ENCODE results near the gene STOML1.

DNA sequence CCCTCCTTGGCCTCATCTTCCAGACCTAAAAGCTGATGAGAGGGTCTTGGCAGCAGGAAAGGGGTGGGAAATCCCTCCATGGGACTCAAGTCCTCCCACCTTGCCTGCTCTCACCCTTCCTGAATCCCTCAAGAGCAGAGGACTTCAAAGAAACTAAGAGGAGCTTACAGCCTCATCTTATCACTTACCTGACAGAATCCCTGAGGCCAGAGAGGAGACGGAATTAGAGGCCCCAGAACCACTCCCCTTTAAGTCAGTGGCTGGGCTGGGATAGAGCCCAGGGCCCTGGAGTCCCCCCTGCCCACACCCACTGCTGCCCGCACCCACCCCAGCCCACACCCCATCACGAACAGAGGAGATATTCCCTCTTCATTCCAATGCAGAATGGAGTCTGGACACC lies 50.6 kb downstream of the STOML1 start:
- TF ChIP-seq, protein P1, sequence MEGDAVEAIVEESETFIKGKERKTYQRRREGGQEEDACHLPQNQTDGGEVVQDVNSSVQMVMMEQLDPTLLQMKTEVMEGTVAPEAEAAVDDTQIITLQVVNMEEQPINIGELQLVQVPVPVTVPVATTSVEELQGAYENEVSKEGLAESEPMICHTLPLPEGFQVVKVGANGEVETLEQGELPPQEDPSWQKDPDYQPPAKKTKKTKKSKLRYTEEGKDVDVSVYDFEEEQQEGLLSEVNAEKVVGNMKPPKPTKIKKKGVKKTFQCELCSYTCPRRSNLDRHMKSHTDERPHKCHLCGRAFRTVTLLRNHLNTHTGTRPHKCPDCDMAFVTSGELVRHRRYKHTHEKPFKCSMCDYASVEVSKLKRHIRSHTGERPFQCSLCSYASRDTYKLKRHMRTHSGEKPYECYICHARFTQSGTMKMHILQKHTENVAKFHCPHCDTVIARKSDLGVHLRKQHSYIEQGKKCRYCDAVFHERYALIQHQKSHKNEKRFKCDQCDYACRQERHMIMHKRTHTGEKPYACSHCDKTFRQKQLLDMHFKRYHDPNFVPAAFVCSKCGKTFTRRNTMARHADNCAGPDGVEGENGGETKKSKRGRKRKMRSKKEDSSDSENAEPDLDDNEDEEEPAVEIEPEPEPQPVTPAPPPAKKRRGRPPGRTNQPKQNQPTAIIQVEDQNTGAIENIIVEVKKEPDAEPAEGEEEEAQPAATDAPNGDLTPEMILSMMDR (IDR thresholded peaks at IDR 0.05), result no peak
- TF ChIP-seq POLR2A (IDR thresholded peaks at IDR 0.05), result no peak
